ENCODE data around the gene FTO. TPM values are rescaled to one million over a fixed set of nuclear protein-coding genes. Genes with fewer than 3 reads are reported as not detected.

The FTO gene
- total RNA-seq, 4 donors from 2014 or later, result 21.3 to 50.5 (median 40.8) TPM

DNA sequence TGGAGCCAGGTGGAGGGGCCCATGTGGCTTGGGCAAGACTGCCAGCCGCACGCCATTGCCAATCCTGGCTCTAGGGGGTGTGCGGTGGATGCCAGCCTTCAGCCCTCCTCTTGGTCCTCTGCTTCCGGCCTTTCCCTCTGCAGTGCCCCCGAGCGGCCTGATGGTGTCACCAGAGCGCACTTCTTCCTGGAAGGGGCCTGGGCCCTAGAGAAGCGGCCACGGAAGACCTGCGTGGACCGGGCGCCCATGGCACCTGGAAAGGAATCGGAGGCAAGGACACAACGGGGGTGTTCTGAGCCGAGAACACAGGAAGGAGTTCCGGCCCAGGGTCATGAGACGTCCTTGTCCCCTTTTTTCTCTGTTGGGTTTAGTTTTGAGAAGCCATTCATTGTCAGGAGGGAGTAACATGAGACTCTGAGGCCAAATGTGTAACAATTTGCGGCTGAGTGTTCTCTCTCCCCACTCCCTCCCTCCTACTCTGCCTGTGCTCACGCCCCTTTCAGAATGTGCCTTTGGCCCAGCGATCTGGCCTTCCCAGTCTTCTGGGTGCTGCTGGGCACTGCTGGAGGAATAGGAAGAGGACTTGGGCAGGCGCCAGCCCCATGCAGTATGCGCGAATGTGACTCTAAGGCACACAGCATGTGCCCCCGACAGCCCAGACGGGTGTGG is 489.8 kb downstream of the FTO start:
- in situ Hi-C loops (cut with MboI; ENCODE audit: low pct_ligation_motif_present in 1 of 4, low pct_unique_long_range_greater_than_20kb in 1 of 4, low sequenced_read_pairs in 3 of 4) (no loop called here), intact Hi-C loops (cut with DNase I; ENCODE audit: low total_unique reads) (no loop called here)
- TF ChIP-seq, protein P1, sequence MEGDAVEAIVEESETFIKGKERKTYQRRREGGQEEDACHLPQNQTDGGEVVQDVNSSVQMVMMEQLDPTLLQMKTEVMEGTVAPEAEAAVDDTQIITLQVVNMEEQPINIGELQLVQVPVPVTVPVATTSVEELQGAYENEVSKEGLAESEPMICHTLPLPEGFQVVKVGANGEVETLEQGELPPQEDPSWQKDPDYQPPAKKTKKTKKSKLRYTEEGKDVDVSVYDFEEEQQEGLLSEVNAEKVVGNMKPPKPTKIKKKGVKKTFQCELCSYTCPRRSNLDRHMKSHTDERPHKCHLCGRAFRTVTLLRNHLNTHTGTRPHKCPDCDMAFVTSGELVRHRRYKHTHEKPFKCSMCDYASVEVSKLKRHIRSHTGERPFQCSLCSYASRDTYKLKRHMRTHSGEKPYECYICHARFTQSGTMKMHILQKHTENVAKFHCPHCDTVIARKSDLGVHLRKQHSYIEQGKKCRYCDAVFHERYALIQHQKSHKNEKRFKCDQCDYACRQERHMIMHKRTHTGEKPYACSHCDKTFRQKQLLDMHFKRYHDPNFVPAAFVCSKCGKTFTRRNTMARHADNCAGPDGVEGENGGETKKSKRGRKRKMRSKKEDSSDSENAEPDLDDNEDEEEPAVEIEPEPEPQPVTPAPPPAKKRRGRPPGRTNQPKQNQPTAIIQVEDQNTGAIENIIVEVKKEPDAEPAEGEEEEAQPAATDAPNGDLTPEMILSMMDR (IDR thresholded peaks at IDR 0.05), result peak; percentile 51 to 75 (median 60)
- TF ChIP-seq EP300 (IDR thresholded peaks at IDR 0.05; ENCODE audit: low read depth), result no peak
- no peak for TF ChIP-seq POLR2A (IDR thresholded peaks at IDR 0.05)
- no peak for TF ChIP-seq POLR2AphosphoS5 (IDR thresholded peaks at IDR 0.05)
- 27 to 46% methylated on average over 10 to 22 of the region's 25 CpGs for WGBS, 2 donors (ENCODE audit: low coverage in 1 of 2)
- DNase-seq, result peak; percentile 54
- Histone ChIP-seq H3K27ac (peak overlapping the region in 1 of 4 donors; percentile 10), H3K27me3 (peaks cover 8% of the 10 kb centered on the region), H3K36me3 (no peaks in the 10 kb centered on the region), H3K9me3 (peaks cover 3 to 5% of the 10 kb centered on the region in 2 donors), H3K4me1 (no peaks in the 10 kb centered on the region), H3K4me3 (peak overlapping the region in 1 of 4 donors; percentile 4)

GRCh38 chr16:54194334-54194743 is 490.4 kb downstream of the FTO start:
- TF ChIP-seq POLR2A (IDR thresholded peaks at IDR 0.05) (no peak), POLR2AphosphoS5 (IDR thresholded peaks at IDR 0.05) (no peak), EP300 (IDR thresholded peaks at IDR 0.05; ENCODE audit: low read depth) (no peak)
- TF ChIP-seq, protein P1 (IDR thresholded peaks at IDR 0.05), result no peak
- H3K4me3 ChIP-seq, result peak overlapping the region in 1 of 4 donors; percentile 4
- no peaks in the 10 kb centered on the region for H3K4me1 ChIP-seq
- in situ Hi-C loops (cut with MboI; ENCODE audit: low pct_ligation_motif_present in 1 of 4, low pct_unique_long_range_greater_than_20kb in 1 of 4, low sequenced_read_pairs in 3 of 4) (no loop called here), intact Hi-C loops (cut with DNase I; ENCODE audit: low total_unique reads) (no loop called here)
- H3K36me3 ChIP-seq, result no peaks in the 10 kb centered on the region
- peak; percentile 11 for DNase-seq
- 75% methylated on average over 24 of the region's 24 CpGs; no CpG with 5 or more reads in 1 of the 2 donors for WGBS, 2 donors (ENCODE audit: low coverage in 1 of 2)
- H3K27me3 ChIP-seq, result peaks cover 8% of the 10 kb centered on the region
- H3K27ac ChIP-seq, result peak overlapping the region in 1 of 4 donors; percentile 10
- H3K9me3 ChIP-seq, result peaks cover 3 to 5% of the 10 kb centered on the region in 2 donors

- Histone ChIP-seq H3K4me1 (no peaks in the 10 kb centered on the region), H3K36me3 (no peaks in the 10 kb centered on the region), H3K4me3 (no peak overlapping the region), H3K27me3 (peaks cover 14% of the 10 kb centered on the region), H3K9me3 (no peaks in the 10 kb centered on the region), H3K27ac (no peak overlapping the region)
- TF ChIP-seq, protein P1 (IDR thresholded peaks at IDR 0.05), result no peak
- no peak for TF ChIP-seq EP300 (IDR thresholded peaks at IDR 0.05; ENCODE audit: low read depth)
- no peak for TF ChIP-seq POLR2AphosphoS5 (IDR thresholded peaks at IDR 0.05)
- no peak for TF ChIP-seq POLR2A (IDR thresholded peaks at IDR 0.05)
- intact Hi-C loops (cut with DNase I; ENCODE audit: low total_unique reads), result no loop called here
- WGBS, 2 donors (ENCODE audit: low coverage in 1 of 2), result 63 to 80% methylated on average over 3 to 5 of the region's 5 CpGs
- DNase-seq, result no peak
- in situ Hi-C loops (cut with MboI; ENCODE audit: low pct_ligation_motif_present in 1 of 4, low pct_unique_long_range_greater_than_20kb in 1 of 4, low sequenced_read_pairs in 3 of 4), result no loop called here
Measured at GRCh38 chr16:54197758-54198157, 493.8 kb downstream of the FTO start.

GRCh38 chr16:54199487-54200160 is 495.7 kb downstream of the FTO start:
- WGBS, 2 donors (ENCODE audit: low coverage in 1 of 2), result 62% methylated on average over 19 of the region's 19 CpGs; no CpG with 5 or more reads in 1 of the 2 donors
- intact Hi-C loops (cut with DNase I; ENCODE audit: low total_unique reads), result no loop called here
- TF ChIP-seq POLR2AphosphoS5 (IDR thresholded peaks at IDR 0.05) (no peak), EP300 (IDR thresholded peaks at IDR 0.05; ENCODE audit: low read depth) (no peak), POLR2A (IDR thresholded peaks at IDR 0.05) (no peak)
- TF ChIP-seq, protein P1 (IDR thresholded peaks at IDR 0.05), result no peak

More at GRCh38 chr16:54199487-54200160, 495.7 kb downstream of the FTO start:
- H3K9me3 ChIP-seq, result no peaks in the 10 kb centered on the region
- in situ Hi-C loops (cut with MboI; ENCODE audit: low pct_ligation_motif_present in 1 of 4, low pct_unique_long_range_greater_than_20kb in 1 of 4, low sequenced_read_pairs in 3 of 4), result no loop called here
- H3K27me3 ChIP-seq, result peaks cover 7% of the 10 kb centered on the region
- no peak overlapping the region for H3K4me3 ChIP-seq
- H3K36me3 ChIP-seq, result no peaks in the 10 kb centered on the region
- no peaks in the 10 kb centered on the region for H3K4me1 ChIP-seq
- no peak for DNase-seq
- H3K27ac ChIP-seq, result no peak overlapping the region
